ENCODE results near the gene ENO4.

GRCh38 chr10:116915340-116915739, 66.0 kb downstream of the ENO4 start:
- TF ChIP-seq CTCF (IDR thresholded peaks at IDR 0.05), result no peak
- no peak for TF ChIP-seq POLR2A (IDR thresholded peaks at IDR 0.05)
- TF ChIP-seq EP300 (IDR thresholded peaks at IDR 0.05), result no peak

Measured in ovary (tissue), 3 donors.